Measurements from ENCODE around the gene LCN10.

LCN10 gene

DNA sequence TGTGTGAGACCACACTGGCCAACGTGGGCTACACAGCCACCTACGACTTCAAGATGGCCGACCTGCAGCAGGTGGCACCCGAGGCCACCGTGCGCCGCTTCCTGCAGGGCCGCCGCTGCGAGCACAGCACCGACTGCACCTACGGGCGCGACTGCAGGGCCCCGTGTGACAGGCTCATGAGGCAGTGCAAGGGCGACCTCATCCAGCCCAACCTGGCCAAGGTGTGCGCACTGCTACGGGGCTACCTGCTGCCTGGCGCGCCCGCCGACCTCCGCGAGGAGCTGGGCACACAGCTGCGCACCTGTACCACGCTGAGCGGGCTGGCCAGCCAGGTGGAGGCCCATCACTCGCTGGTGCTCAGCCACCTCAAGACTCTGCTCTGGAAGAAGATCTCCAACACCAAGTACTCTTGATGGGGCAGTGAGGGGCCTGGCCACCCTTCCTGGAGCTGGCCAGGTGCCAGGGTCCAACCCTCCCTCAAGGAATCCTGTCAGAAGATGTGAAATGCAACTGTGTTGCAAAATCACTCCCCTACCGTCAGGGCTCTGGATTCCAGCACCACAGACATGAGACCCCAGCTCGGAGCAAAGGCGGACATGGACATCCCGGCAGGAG is 19.3 kb downstream of the LCN10 start:
- H3K27me3 ChIP-seq (ENCODE audit: insufficient read depth, low read depth, severe bottlenecking): peaks cover under 1% of the 10 kb centered on the region
- H3K36me3 ChIP-seq: peaks cover 68% of the 10 kb centered on the region
- no peak for DNase-seq
- H3K4me3 ChIP-seq (ENCODE audit: low read depth, low read length): no peak overlapping the region
- TF ChIP-seq, protein P1, sequence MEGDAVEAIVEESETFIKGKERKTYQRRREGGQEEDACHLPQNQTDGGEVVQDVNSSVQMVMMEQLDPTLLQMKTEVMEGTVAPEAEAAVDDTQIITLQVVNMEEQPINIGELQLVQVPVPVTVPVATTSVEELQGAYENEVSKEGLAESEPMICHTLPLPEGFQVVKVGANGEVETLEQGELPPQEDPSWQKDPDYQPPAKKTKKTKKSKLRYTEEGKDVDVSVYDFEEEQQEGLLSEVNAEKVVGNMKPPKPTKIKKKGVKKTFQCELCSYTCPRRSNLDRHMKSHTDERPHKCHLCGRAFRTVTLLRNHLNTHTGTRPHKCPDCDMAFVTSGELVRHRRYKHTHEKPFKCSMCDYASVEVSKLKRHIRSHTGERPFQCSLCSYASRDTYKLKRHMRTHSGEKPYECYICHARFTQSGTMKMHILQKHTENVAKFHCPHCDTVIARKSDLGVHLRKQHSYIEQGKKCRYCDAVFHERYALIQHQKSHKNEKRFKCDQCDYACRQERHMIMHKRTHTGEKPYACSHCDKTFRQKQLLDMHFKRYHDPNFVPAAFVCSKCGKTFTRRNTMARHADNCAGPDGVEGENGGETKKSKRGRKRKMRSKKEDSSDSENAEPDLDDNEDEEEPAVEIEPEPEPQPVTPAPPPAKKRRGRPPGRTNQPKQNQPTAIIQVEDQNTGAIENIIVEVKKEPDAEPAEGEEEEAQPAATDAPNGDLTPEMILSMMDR (IDR thresholded peaks at IDR 0.05; ENCODE audit: low read depth, low read length): no peak
- no peak overlapping the region for H3K27ac ChIP-seq
- H3K9me3 ChIP-seq (ENCODE audit: severe bottlenecking): no peaks in the 10 kb centered on the region

DNA sequence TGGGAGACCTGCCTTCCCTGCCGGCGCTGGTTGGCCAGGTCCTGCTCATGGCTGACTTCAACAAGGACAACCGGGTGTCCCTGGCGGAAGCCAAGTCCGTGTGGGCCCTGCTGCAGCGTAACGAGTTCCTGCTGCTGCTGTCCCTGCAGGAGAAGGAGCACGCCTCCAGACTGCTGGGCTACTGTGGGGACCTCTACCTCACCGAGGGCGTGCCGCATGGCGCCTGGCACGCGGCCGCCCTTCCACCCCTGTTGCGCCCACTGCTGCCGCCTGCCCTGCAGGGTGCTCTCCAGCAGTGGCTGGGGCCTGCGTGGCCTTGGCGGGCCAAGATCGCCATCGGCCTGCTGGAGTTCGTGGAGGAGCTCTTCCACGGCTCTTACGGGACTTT is 19.8 kb downstream of the LCN10 start:
- H3K9me3 ChIP-seq (ENCODE audit: severe bottlenecking): no peaks in the 10 kb centered on the region
- DNase-seq: no peak
- no peak overlapping the region for H3K27ac ChIP-seq
- no peaks in the 10 kb centered on the region for H3K27me3 ChIP-seq (ENCODE audit: insufficient read depth, low read depth, severe bottlenecking)
- TF ChIP-seq, protein P1 (IDR thresholded peaks at IDR 0.05; ENCODE audit: low read depth, low read length): no peak
- H3K36me3 ChIP-seq: peaks cover 68% of the 10 kb centered on the region
- H3K4me3 ChIP-seq (ENCODE audit: low read depth, low read length): no peak overlapping the region

DNA sequence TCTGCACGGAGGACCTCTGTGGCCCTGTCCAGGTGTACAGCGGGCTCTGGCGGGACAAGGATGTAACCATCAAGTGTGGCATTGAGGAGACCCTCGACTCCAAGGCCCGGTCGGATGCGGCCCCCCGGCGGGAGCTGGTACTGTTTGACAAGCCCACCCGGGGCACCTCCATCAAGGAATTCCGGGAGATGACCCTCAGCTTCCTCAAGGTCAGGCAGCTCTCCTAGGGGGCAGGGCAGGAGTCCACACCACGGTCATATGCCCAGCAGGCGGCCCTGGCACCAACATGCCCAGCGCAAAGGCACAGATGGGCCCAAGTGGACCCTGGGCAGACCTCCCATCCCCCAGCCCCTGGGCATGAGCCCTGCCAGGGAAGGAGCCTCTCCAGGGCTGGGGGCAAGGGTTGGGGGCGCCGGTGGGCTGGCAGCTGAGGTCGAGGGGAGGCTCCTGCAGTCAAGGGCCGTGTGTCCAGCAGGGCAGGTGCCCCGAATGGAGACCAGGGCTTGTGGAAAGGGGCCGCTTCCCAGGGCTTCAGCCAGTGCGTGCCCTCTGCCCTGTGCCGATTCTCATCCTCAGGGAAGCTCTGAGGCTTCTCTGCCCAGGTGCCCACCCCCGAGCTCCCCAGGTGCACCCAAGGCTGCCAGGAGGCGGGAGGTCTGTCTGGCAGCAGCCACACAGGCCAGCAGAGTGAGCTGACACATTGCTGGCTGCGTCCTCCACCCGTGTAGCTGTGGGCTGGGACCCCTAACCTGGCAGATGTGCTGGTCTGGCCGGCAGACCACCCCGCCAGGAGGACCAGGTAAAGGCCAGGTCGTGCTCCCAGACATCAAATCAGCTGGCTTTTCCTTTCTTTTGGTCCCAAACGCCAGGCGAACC is 20.4 kb downstream of the LCN10 start:
- no peak for DNase-seq
- Histone ChIP-seq H3K36me3 (peaks cover 63% of the 10 kb centered on the region), H3K9me3 (ENCODE audit: severe bottlenecking) (no peaks in the 10 kb centered on the region), H3K27ac (no peak overlapping the region), H3K4me3 (ENCODE audit: low read depth, low read length) (no peak overlapping the region), H3K27me3 (ENCODE audit: insufficient read depth, low read depth, severe bottlenecking) (no peaks in the 10 kb centered on the region)
- TF ChIP-seq, protein P1 (IDR thresholded peaks at IDR 0.05; ENCODE audit: low read depth, low read length): no peak

DNA sequence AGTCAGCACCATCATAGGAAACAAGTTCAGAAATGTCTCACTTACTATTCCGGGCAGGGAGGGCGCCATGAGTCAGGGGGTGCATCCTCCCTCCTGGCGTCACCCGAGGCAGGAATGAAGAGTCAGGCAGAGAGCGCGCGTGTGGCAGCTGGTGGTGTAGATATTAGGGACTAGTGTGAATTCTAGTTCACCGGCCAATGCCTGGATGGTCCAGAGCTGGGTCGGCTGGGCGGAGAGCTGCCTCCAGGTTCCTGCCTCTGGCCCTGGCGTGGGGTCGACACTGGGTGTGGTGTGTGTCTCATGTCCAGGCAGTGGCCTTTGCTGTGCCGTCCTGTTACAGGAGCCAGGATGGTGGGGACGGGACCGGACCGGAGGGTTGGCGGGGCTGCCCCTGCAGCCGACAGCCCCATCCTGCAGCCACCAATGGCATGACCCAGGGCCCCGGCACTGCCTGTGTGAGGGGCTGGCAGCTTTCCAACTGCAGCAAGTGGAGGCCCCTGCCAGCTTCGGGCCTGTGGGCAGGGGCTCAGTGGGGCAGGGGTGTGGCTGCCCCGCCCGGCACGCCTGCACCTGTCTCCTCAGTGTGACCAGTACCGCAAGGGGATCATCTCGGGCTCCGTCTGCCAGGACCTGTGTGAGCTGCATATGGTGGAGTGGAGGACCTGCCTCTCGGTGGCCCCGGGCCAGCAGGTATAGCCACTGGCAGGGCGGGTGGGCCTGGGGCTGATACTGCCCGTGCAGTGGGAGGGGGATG is 21.2 kb downstream of the LCN10 start:
- no peak for DNase-seq
- Histone ChIP-seq H3K9me3 (ENCODE audit: severe bottlenecking) (no peaks in the 10 kb centered on the region), H3K4me3 (ENCODE audit: low read depth, low read length) (no peak overlapping the region), H3K36me3 (peaks cover 57% of the 10 kb centered on the region), H3K27me3 (ENCODE audit: insufficient read depth, low read depth, severe bottlenecking) (no peaks in the 10 kb centered on the region), H3K27ac (no peak overlapping the region)
- TF ChIP-seq, protein P1 (IDR thresholded peaks at IDR 0.05; ENCODE audit: low read depth, low read length): no peak

DNA sequence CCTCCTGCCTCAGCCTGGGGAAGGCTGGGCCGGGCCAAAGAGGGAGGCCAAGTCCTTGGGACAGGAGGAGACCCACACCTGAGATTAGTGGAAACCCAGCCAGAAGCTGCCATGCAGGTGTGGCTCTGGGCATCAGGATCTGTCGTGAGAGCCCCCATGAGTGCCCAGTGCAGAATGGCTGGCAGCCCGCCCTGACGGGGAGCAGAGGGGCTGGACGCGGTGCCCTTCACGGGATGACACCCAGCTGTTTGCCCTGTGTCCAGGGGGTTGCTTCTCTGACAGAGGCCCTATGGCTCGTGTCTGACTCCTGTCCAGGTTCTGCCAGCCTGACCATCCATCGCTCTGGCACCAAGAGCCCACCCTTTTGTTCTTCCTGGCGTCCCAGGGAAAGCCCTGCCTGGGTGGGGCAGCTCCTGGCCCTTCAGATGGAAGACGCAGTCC is 21.8 kb downstream of the LCN10 start:
- H3K27me3 ChIP-seq (ENCODE audit: insufficient read depth, low read depth, severe bottlenecking): no peaks in the 10 kb centered on the region
- no peaks in the 10 kb centered on the region for H3K9me3 ChIP-seq (ENCODE audit: severe bottlenecking)
- TF ChIP-seq, protein P1 (IDR thresholded peaks at IDR 0.05; ENCODE audit: low read depth, low read length): no peak
- no peak for DNase-seq
- no peak overlapping the region for H3K4me3 ChIP-seq (ENCODE audit: low read depth, low read length)
- H3K27ac ChIP-seq: no peak overlapping the region
- H3K36me3 ChIP-seq: peaks cover 51% of the 10 kb centered on the region
